Colonic mucosa (tissue), 4 donors: Measurements from ENCODE around the gene CAPN15. TPM values are rescaled to one million over a fixed set of nuclear protein-coding genes. Genes with fewer than 3 reads are reported as not detected.

ENCODE experiments used
- DNase-seq: peaks from one replicate; pipeline ENCODE4 v3.0.0-alpha.2; 2020
- H3K27ac ChIP-seq: fragments of 200-600 bp; one replicate; pipeline ENCODE4 v1.8.0; 2021
- H3K27me3 ChIP-seq: fragments of 200-600 bp; one replicate; pipeline ENCODE4 v1.8.0; 2021
- H3K36me3 ChIP-seq: fragments of 200-600 bp; one replicate; pipeline ENCODE4 v1.8.0; 2021
- H3K4me1 ChIP-seq: fragments of 200-600 bp; one replicate; pipeline ENCODE4 v1.8.0; 2021; ENCODE audit warnings: mild to moderate bottlenecking
- H3K4me3 ChIP-seq: fragments of 200-600 bp; one replicate; pipeline ENCODE4 v1.8.0; 2021
- H3K9ac ChIP-seq, 2 donors: one replicate each; pipeline ENCODE4 v1.7.0; 2013; ENCODE audit warnings: control low read depth in 2 of 2, low read depth in 2 of 2, low read length in 2 of 2
- H3K9me3 ChIP-seq: fragments of 200-600 bp; one replicate; pipeline ENCODE4 v1.8.0; 2021
- CTCF ChIP-seq: fragments of 200-600 bp; IDR thresholded peaks from one replicate; pipeline ENCODE4 v1.8.0; 2022; ENCODE audit warnings: antibody characterized with exemption, mild to moderate bottlenecking
- intact Hi-C: fragments of 100-400 bp; cut with DNase I; formaldehyde crosslinking; loops from one replicate; pipeline ENCODE4 v1.14.1; 2022
- total RNA-seq, 2 donors: library from RNA; stranded (reverse); fragmentation: NEBNext Ultra II Directional in 1 of 2; extraction: Animal tissue kit (Norgen Biotek cat#: 25700) in 1 of 2; gene quantifications; one replicate each; pipeline ENCODE4 v1.2.1, GENCODE V29; 2021
- donor health status: healthy.
- donor health status: DM: no; HTN: no; CAD: no.
- donor health status: DM: no; HTN: no; CAD: no.

Gene CAPN15
- total RNA-seq, 2 donors from 2014 or later, result 74.6 to 139 TPM

DNA sequence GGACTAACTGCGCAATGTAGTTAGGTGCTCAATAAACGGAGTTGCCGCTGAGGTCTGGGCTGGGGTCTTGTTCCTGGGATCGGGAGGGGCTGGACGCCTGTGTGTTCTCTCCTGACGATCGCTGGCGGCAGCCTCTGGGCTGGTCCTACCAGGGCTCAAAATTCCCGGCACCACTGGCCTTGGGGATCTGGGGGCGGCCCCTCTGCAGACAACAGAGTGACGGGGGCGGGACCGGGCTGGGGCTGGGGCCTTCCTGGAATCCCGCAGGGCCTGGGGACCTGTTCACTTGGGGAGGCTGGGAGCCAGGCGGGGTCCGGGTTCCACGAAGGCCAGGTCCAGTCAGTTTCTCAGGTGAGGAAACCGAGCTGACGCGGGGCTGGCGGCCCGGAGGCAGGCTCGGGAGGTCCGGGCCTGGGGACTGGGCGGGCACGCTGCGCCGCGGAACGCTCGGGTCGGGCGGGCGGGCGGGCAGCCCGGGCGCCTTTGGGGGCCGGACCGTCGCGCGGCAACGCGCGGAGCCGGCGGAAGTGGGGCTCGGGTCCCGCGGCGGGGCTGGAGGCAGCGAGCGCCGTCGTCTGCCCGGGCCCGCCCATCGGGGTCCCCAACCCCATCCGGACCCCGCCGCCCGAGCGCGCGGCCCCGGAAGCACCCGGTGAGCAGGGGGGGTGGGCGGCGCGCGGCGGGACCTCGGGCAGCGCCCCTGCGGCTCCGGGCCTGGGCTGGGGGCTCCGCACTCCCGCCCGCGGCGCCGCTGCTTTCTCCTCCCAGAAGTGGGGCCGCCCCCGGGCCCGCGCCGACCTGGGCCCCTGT lies 42.1 kb downstream of the CAPN15 start, which contains the start of gene PIGQ:
TSS of gene PIGQ (plus strand) at position 524 of the 810 bp plus-strand sequence. CDS start 4,107 bp downstream, outside the sequence.
- Histone ChIP-seq H3K27ac (peak within 1 kb of the TSS; percentile 69), H3K9me3 (no peaks in the 10 kb centered on the region), H3K27me3 (no peaks in the 10 kb centered on the region), H3K4me1 (peaks cover 20% of the 10 kb centered on the region), H3K4me3 (peak within 1 kb of the TSS; percentile 84), H3K9ac (peak within 1 kb of the TSS; percentile 74 to 81), H3K36me3 (no peaks in the 10 kb centered on the region)
- intact Hi-C loops, result no loop called here
- DNase-seq, result peak; percentile 65
- no peak for TF ChIP-seq CTCF

GRCh38 chr16:572865-573650 lies 45.5 kb downstream of the CAPN15 start:
- H3K36me3 ChIP-seq, result no peaks in the 10 kb centered on the region
- H3K4me1 ChIP-seq, result peaks cover 13% of the 10 kb centered on the region
- TF ChIP-seq CTCF, result no peak
- no peak overlapping the region for H3K27ac ChIP-seq
- no peaks in the 10 kb centered on the region for H3K27me3 ChIP-seq
- H3K9ac ChIP-seq, result no peak overlapping the region
- DNase-seq, result no peak
- no peaks in the 10 kb centered on the region for H3K9me3 ChIP-seq
- H3K4me3 ChIP-seq, result no peak overlapping the region
- intact Hi-C loops, result no loop called here

- intact Hi-C loops, result no loop called here
- H3K9ac ChIP-seq, result no peak overlapping the region
- peaks cover 2% of the 10 kb centered on the region for H3K4me1 ChIP-seq
- no peak overlapping the region for H3K27ac ChIP-seq
- no peaks in the 10 kb centered on the region for H3K9me3 ChIP-seq
- H3K36me3 ChIP-seq, result no peaks in the 10 kb centered on the region
- no peak for TF ChIP-seq CTCF
- H3K27me3 ChIP-seq, result no peaks in the 10 kb centered on the region
- no peak for DNase-seq
- H3K4me3 ChIP-seq, result no peak overlapping the region
Observed at GRCh38 chr16:574021-574760, 46.7 kb downstream of the CAPN15 start.

GRCh38 chr16:575354-576196 lies 48.1 kb downstream of the CAPN15 start:
- Histone ChIP-seq H3K4me1 (no peaks in the 10 kb centered on the region), H3K36me3 (no peaks in the 10 kb centered on the region), H3K9ac (no peak overlapping the region), H3K9me3 (no peaks in the 10 kb centered on the region), H3K27me3 (no peaks in the 10 kb centered on the region), H3K4me3 (no peak overlapping the region), H3K27ac (no peak overlapping the region)
- DNase-seq, result no peak
- no peak for TF ChIP-seq CTCF
- intact Hi-C loops, result no loop called here
